Epithelial cell of esophagus (primary cell): ENCODE data around the gene BRK1.
A peak's percentile ranks its signal among the peaks of the same experiment; 100 is the strongest.

ENCODE experiments used
- DNase-seq: peaks from one replicate; pipeline ENCODE4 v3.0.0; 2010; ENCODE audit warnings: low read depth
- H3K4me3 ChIP-seq: 2 replicates; pipeline ENCODE4 v1.5.1; 2011; ENCODE audit warnings: mild to moderate bottlenecking, low read length, control low read depth
- CTCF ChIP-seq: IDR thresholded peaks from 2 replicates; pipeline ENCODE4 v1.5.1; 2011; ENCODE audit warnings: low read depth, mild to moderate bottlenecking, low read length, control low read depth, inconsistent platforms; ENCODE audit not compliant: insufficient read depth; ENCODE audit errors: missing control alignments

The BRK1 gene

GRCh38 chr3:10093678-10094077 lies 21.8 kb upstream of the BRK1 start:
- no peak overlapping the region for H3K4me3 ChIP-seq
- no peak for TF ChIP-seq CTCF
- DNase-seq = peak; percentile 24

GRCh38 chr3:10099041-10099440 lies 16.4 kb upstream of the BRK1 start:
- no peak for TF ChIP-seq CTCF
- no peak overlapping the region for H3K4me3 ChIP-seq
- no peak for DNase-seq

GRCh38 chr3:10106919-10107318 lies 8.6 kb upstream of the BRK1 start:
- no peak overlapping the region for H3K4me3 ChIP-seq
- no peak for DNase-seq
- TF ChIP-seq CTCF = no peak

- H3K4me3 ChIP-seq = no peak within 1 kb of the TSS
- no peak for TF ChIP-seq CTCF
- no peak for DNase-seq
Measured at GRCh38 chr3:10108091-10108490, 7.4 kb upstream of the BRK1 start, which contains the start of gene FANCD2OS. Gene FANCD2OS (minus strand): TSS chr3:10108255. CDS start chr3:10104774, 3,481 bp downstream.

GRCh38 chr3:10116138-10116460 lies 624 bp downstream of the BRK1 start:
- H3K4me3 ChIP-seq = peak overlapping the region; percentile 99
- peak; percentile 40 for DNase-seq
- no peak for TF ChIP-seq CTCF

- H3K4me3 ChIP-seq = peak overlapping the region; percentile 99
- DNase-seq = no peak
- no peak for TF ChIP-seq CTCF
Measured at GRCh38 chr3:10116928-10117327, 1.5 kb downstream of the BRK1 start.

GRCh38 chr3:10119376-10119775 lies 3.9 kb downstream of the BRK1 start:
- no peak for DNase-seq
- TF ChIP-seq CTCF = no peak

More at GRCh38 chr3:10119376-10119775, 3.9 kb downstream of the BRK1 start:
- no peak overlapping the region for H3K4me3 ChIP-seq
